ENCODE measurements around the gene CCDC13.
"Not testable (repeated sequence)": the region's sequence is repeated elsewhere in the genome, so short reads cannot be mapped to it uniquely, and the experiment has no call there.

The CCDC13 gene

DNA sequence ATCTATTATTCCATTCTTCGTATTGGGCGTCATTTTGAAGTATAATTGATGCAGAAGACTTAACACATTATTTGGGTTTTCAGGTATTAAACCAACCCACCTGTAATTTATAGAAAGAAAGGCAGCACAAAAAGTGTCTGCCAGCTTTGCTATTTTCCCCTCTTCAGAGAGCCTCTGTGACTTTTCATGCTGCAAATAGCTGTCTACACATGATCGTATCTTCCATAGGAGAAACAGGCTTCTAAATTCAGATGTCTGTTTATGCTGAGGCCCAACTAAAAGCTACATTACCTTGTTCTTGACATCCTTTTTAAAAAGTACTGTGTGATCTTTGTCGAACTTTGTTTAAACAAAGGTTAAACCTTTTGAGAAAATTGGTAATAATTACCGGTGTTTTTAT lies 41.2 kb upstream of the CCDC13 start:
- ChIA-PET CTCF (interaction anchor here (0.5 kb wide), 1 partner anchor 934 kb away, joined by 3 read pairs; no protein-coding TSS in a partner anchor), POLR2A (ENCODE audit: low non-redundant PET) (no interaction called here)
- no peak for DNase-seq (ENCODE audit: low spot score)
- no peak overlapping the region for H3K27ac ChIP-seq
- TF ChIP-seq, protein P1, sequence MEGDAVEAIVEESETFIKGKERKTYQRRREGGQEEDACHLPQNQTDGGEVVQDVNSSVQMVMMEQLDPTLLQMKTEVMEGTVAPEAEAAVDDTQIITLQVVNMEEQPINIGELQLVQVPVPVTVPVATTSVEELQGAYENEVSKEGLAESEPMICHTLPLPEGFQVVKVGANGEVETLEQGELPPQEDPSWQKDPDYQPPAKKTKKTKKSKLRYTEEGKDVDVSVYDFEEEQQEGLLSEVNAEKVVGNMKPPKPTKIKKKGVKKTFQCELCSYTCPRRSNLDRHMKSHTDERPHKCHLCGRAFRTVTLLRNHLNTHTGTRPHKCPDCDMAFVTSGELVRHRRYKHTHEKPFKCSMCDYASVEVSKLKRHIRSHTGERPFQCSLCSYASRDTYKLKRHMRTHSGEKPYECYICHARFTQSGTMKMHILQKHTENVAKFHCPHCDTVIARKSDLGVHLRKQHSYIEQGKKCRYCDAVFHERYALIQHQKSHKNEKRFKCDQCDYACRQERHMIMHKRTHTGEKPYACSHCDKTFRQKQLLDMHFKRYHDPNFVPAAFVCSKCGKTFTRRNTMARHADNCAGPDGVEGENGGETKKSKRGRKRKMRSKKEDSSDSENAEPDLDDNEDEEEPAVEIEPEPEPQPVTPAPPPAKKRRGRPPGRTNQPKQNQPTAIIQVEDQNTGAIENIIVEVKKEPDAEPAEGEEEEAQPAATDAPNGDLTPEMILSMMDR (conservative IDR thresholded peaks at IDR 0.05; ENCODE audit: low read depth) = no peak

DNA sequence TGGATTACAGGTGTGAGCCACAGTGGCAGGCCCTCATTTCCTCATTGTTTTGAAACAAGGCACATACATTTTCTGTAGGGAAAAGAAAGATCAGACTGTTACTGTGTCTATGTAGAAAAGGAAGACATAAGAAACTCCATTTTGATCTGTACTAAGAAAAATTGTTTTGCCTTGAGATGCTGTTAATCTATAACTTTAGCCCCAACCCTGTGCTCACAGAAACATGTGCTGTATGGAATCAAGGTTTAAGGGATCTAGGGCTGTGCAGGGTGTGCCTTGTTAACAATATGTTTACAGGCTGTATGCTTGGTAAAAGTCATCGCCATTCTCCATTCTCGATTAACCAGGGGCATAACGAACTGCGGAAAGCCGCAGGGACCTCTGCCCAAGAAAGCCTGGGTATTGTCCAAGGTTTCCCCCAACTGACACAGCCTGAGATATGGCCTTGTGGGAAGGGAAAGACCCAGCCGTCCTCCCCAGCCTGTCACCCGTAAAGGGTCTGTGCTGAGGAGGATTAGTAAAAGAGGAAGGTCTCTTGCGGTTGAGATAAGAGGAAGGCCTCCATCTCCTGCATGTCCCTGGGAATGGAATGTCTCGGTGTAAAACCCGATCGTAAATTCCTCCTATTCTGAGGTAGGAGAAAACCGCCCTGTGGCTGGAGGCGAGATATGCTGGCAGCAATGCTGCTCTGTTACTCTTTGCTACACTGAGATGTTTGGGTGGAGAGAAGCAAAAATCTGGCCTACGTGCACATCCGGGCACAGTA lies 38.2 kb upstream of the CCDC13 start:
- H3K27ac ChIP-seq; DNase-seq (ENCODE audit: low spot score); POLR2A ChIA-PET (ENCODE audit: low non-redundant PET); CTCF ChIA-PET: not testable (repeated sequence)

DNA sequence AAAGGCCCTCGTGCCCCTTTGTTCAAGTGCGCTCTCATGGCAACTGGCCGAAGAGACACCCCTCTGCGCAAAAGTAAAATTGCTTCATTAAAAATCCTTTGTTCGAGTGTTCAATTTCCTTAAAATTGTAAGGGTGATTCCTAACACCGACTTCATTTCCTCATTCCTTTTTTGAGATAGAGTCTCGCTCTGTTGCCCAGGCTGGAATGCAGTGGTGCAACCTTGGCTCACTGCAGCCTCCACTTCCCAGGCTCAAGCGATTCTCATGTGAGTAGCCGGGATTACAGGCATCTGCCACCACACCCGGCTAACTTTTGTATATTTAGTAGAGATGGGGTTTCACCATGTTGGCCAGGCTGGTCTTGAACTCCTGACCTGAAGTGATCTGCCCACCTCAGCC lies 37.7 kb upstream of the CCDC13 start:
- H3K27ac ChIP-seq; DNase-seq (ENCODE audit: low spot score); POLR2A ChIA-PET (ENCODE audit: low non-redundant PET): not testable (repeated sequence)
- CTCF ChIA-PET = interaction anchor here (0.6 kb wide), 1 partner anchor 130 kb away, joined by 6 read pairs; no protein-coding TSS in a partner anchor

DNA sequence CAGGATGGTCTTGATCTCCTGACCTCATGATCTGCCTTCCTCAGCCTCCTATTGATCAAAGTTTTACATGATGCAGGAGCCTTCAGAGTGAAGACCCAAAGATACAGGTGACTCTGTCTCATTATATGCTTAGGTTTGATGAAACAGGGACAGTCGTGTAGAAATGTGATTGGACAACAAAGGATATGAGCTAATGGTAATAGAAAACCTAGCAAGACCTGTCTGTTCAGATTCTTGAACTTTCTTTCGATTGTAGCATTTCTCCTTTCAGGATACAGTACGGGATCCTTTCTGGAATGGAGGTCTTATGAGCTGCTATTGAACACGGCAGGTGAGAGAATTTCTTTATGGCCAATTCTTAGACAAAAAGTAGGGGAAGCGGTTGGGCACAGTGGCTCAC lies 36.1 kb upstream of the CCDC13 start, which contains the start of gene ACKR2:
TSS of gene ACKR2 (plus strand) at position 244 of the 400 bp plus-strand sequence. CDS start 55,058 bp downstream, outside the sequence.
- ChIA-PET CTCF (no interaction called here), POLR2A (ENCODE audit: low non-redundant PET) (no interaction called here)
- DNase-seq (ENCODE audit: low spot score) = no peak
- TF ChIP-seq, protein P1 (conservative IDR thresholded peaks at IDR 0.05; ENCODE audit: low read depth) = no peak
- no peak within 1 kb of the TSS for H3K27ac ChIP-seq

DNA sequence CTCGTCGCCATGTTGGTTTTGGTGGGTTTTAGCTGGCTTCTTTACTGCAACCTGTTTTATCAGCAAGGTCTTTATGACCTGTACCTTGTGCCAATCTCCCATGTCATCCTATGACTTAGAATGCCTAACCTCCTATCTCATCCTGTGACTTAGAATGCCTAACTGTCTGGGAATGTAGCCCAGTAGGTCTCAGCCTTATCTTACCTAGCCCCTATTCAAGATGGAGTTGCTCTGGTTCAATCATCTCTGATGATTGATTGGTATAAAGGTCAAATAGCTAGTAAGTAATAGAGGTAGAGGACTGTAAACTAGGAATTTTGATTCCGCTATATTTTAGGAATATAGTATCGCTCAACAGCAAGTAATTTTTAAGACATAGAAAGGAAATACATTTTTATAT lies 34.9 kb upstream of the CCDC13 start:
- DNase-seq (ENCODE audit: low spot score) = no peak
- ChIA-PET POLR2A (ENCODE audit: low non-redundant PET) (no interaction called here), CTCF (interaction anchor here (0.7 kb wide), 1 partner anchor 293 kb away, joined by 3 read pairs; no protein-coding TSS in a partner anchor)
- no peak overlapping the region for H3K27ac ChIP-seq
- TF ChIP-seq, protein P1 (conservative IDR thresholded peaks at IDR 0.05; ENCODE audit: low read depth) = no peak

DNA sequence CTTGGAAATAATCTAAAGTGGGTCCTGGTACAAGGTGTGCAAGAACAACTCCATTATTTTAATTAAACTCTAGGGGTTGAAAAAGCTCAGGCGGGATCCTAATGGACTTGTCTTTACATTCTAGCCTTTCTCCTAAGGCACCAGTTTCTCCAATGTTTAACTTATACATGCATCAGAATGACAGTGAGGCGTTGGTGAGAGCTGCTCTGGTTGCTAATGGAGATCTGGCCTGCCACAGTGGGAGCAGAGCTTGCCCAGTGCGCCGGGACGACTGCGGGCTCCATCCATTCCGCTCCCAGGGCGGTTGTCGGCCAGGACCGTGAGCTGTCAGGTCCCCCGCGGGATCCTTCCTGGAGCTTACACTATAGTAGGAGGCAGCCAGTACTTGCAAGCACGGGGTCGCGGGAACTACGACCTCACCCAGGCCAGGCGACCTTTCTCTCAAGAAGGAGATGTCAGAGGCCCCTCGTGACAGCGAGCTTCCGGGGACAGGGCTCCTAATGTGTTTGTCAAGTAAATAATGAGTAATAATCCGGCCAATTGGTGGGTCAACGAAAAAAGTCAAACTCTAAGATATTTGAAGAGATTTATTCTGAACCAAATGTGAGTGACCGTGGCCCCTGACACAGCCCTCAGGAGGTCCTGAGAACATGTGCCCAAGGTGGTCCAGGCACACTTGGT lies 32.2 kb upstream of the CCDC13 start:
- no peak for DNase-seq (ENCODE audit: low spot score)
- ChIA-PET CTCF (no interaction called here), POLR2A (ENCODE audit: low non-redundant PET) (interaction anchor here (0.6 to 1.7 kb wide), 3 partner anchors 24 to 222 kb away, joined by 3 to 4 read pairs (median 3); no protein-coding TSS in a partner anchor)
- no peak overlapping the region for H3K27ac ChIP-seq
- TF ChIP-seq, protein P1 (conservative IDR thresholded peaks at IDR 0.05; ENCODE audit: low read depth) = no peak

DNA sequence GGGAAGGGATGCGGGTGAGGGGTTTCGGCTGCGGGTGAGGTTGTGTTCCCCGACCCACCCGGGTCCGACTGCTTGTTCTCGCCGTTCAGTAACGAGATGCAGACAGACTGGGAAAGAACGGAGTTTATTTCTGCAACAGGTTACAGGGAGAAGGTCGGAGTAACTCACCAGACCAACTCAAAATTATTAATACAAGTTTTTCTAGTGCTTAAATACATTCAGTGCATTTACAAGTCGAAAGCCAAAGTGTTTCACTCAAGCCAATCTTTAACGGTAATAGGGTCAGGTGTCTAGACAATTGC lies 31.7 kb upstream of the CCDC13 start:
- TF ChIP-seq, protein P1 (conservative IDR thresholded peaks at IDR 0.05; ENCODE audit: low read depth) = no peak
- H3K27ac ChIP-seq = peak overlapping the region; percentile 91
- DNase-seq (ENCODE audit: low spot score) = no peak
- POLR2A ChIA-PET (ENCODE audit: low non-redundant PET) = interaction anchor here (0.6 to 1.7 kb wide), 3 partner anchors 24 to 222 kb away, joined by 3 to 4 read pairs (median 3); no protein-coding TSS in a partner anchor
- CTCF ChIA-PET = no interaction called here
